Effector memory CD4-positive, alpha-beta T cell (primary cell): ENCODE data around the gene SSTR5.

Experiments
- DNase-seq, 3 donors: peaks; one replicate each; pipeline ENCODE4 v3.0.0-alpha.2; 2020
- H3K27ac ChIP-seq: 2 replicates; pipeline ENCODE4 v1.7.0; 2013; ENCODE audit warnings: mild to moderate bottlenecking, low read length, moderate library complexity; ENCODE audit not compliant: insufficient read depth, poor library complexity, severe bottlenecking
- H3K27me3 ChIP-seq: replicated peaks from 2 replicates; pipeline ENCODE4 v1.7.0; 2013; ENCODE audit warnings: mild to moderate bottlenecking, low read length; ENCODE audit not compliant: insufficient read depth, control insufficient read depth, poor library complexity, severe bottlenecking
- H3K36me3 ChIP-seq: 2 replicates; pipeline ENCODE4 v1.7.0; 2013; ENCODE audit warnings: mild to moderate bottlenecking, low read length, moderate library complexity; ENCODE audit not compliant: control insufficient read depth, insufficient read depth
- H3K4me1 ChIP-seq: 2 replicates; pipeline ENCODE4 v1.7.0; 2013; ENCODE audit warnings: low read length, mild to moderate bottlenecking; ENCODE audit not compliant: control insufficient read depth, insufficient read depth, poor library complexity, severe bottlenecking
- H3K4me3 ChIP-seq: 2 replicates; pipeline ENCODE4 v1.7.0; 2013; ENCODE audit warnings: low read length, low read depth, mild to moderate bottlenecking; ENCODE audit not compliant: insufficient read depth, poor library complexity, severe bottlenecking
- H3K9me3 ChIP-seq: 2 replicates; pipeline ENCODE4 v1.7.0; 2013; ENCODE audit warnings: mild to moderate bottlenecking, low read length, moderate library complexity; ENCODE audit not compliant: control insufficient read depth

The SSTR5 gene

GRCh38 chr16:1113489-1113888 lies 40.9 kb downstream of the SSTR5 start:
- DNase-seq: no peak
- H3K27ac ChIP-seq: no peak overlapping the region
- H3K4me1 ChIP-seq: no peaks in the 10 kb centered on the region
- H3K36me3 ChIP-seq: no peaks in the 10 kb centered on the region
- no peak overlapping the region for H3K4me3 ChIP-seq
- H3K27me3 ChIP-seq: peaks cover 4% of the 10 kb centered on the region
- no peaks in the 10 kb centered on the region for H3K9me3 ChIP-seq

- DNase-seq: no peak
- H3K4me1 ChIP-seq: no peaks in the 10 kb centered on the region
- no peak overlapping the region for H3K4me3 ChIP-seq
- no peaks in the 10 kb centered on the region for H3K9me3 ChIP-seq
- no peak overlapping the region for H3K27ac ChIP-seq
- H3K36me3 ChIP-seq: no peaks in the 10 kb centered on the region
- H3K27me3 ChIP-seq: peaks cover 4% of the 10 kb centered on the region
Measured at GRCh38 chr16:1113889-1114526, 41.5 kb downstream of the SSTR5 start.

GRCh38 chr16:1116693-1117077 lies 44.1 kb downstream of the SSTR5 start:
- no peaks in the 10 kb centered on the region for H3K36me3 ChIP-seq
- H3K27me3 ChIP-seq: peaks cover 4% of the 10 kb centered on the region
- H3K27ac ChIP-seq: no peak overlapping the region
- H3K4me3 ChIP-seq: no peak overlapping the region
- no peak for DNase-seq
- no peaks in the 10 kb centered on the region for H3K4me1 ChIP-seq
- no peaks in the 10 kb centered on the region for H3K9me3 ChIP-seq

GRCh38 chr16:1117176-1117900 lies 44.8 kb downstream of the SSTR5 start:
- Histone ChIP-seq H3K9me3 (no peaks in the 10 kb centered on the region), H3K27me3 (peaks cover 4% of the 10 kb centered on the region), H3K36me3 (no peaks in the 10 kb centered on the region), H3K4me3 (no peak overlapping the region), H3K27ac (no peak overlapping the region), H3K4me1 (no peaks in the 10 kb centered on the region)
- no peak for DNase-seq

GRCh38 chr16:1117926-1118325 lies 45.4 kb downstream of the SSTR5 start:
- Histone ChIP-seq H3K36me3 (no peaks in the 10 kb centered on the region), H3K9me3 (no peaks in the 10 kb centered on the region), H3K4me1 (no peaks in the 10 kb centered on the region), H3K27ac (no peak overlapping the region), H3K27me3 (peaks cover 4% of the 10 kb centered on the region), H3K4me3 (no peak overlapping the region)
- DNase-seq: no peak

- no peak for DNase-seq
- H3K27me3 ChIP-seq: peaks cover 4% of the 10 kb centered on the region
Measured at GRCh38 chr16:1119129-1119528, 46.6 kb downstream of the SSTR5 start.

GRCh38 chr16:1119766-1120576 lies 47.4 kb downstream of the SSTR5 start:
- DNase-seq: no peak
- no peaks in the 10 kb centered on the region for H3K9me3 ChIP-seq

More at GRCh38 chr16:1119129-1119528, 46.6 kb downstream of the SSTR5 start:
- Histone ChIP-seq H3K4me3 (no peak overlapping the region), H3K27ac (no peak overlapping the region), H3K4me1 (no peaks in the 10 kb centered on the region), H3K36me3 (no peaks in the 10 kb centered on the region), H3K9me3 (no peaks in the 10 kb centered on the region)

GRCh38 chr16:1120577-1120941 lies 48.0 kb downstream of the SSTR5 start:
- Histone ChIP-seq H3K27me3 (peaks cover 4% of the 10 kb centered on the region), H3K4me1 (no peaks in the 10 kb centered on the region), H3K9me3 (no peaks in the 10 kb centered on the region), H3K27ac (no peak overlapping the region), H3K36me3 (no peaks in the 10 kb centered on the region), H3K4me3 (no peak overlapping the region)
- DNase-seq: no peak

More at GRCh38 chr16:1119766-1120576, 47.4 kb downstream of the SSTR5 start:
- Histone ChIP-seq H3K27ac (no peak overlapping the region), H3K4me3 (no peak overlapping the region), H3K27me3 (peaks cover 4% of the 10 kb centered on the region), H3K4me1 (no peaks in the 10 kb centered on the region), H3K36me3 (no peaks in the 10 kb centered on the region)

GRCh38 chr16:1121009-1121408 lies 48.5 kb downstream of the SSTR5 start:
- Histone ChIP-seq H3K4me1 (no peaks in the 10 kb centered on the region), H3K4me3 (no peak overlapping the region), H3K27ac (no peak overlapping the region), H3K36me3 (no peaks in the 10 kb centered on the region), H3K9me3 (no peaks in the 10 kb centered on the region), H3K27me3 (peaks cover 4% of the 10 kb centered on the region)
- DNase-seq: no peak
